ENCODE measurements around the gene LRRTM2.
"Not testable (repeated sequence)": the region's sequence is repeated elsewhere in the genome, so short reads cannot be mapped to it uniquely, and the experiment has no call there.

Gene LRRTM2

DNA sequence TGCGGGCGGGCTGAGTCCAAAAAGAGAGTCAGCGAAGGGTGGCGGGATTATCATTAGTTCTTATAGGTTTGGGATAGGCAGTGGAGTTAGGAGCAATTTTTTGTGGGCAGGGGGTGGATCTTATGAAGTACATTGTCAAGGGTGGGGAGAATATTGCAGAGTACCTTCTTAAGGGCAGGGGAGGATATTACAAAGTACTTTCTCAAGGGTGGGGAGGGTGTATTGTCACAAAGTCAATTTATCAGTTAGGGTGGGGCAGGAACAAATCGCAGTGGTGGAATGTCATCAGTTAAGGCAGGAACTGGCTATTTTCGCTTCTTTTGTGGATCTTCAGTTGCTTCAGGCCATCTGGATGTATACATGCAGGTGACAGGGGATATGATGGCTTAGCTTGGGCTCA, 40.3 kb downstream of the LRRTM2 start:
- DNase-seq, result not testable (repeated sequence)

DNA sequence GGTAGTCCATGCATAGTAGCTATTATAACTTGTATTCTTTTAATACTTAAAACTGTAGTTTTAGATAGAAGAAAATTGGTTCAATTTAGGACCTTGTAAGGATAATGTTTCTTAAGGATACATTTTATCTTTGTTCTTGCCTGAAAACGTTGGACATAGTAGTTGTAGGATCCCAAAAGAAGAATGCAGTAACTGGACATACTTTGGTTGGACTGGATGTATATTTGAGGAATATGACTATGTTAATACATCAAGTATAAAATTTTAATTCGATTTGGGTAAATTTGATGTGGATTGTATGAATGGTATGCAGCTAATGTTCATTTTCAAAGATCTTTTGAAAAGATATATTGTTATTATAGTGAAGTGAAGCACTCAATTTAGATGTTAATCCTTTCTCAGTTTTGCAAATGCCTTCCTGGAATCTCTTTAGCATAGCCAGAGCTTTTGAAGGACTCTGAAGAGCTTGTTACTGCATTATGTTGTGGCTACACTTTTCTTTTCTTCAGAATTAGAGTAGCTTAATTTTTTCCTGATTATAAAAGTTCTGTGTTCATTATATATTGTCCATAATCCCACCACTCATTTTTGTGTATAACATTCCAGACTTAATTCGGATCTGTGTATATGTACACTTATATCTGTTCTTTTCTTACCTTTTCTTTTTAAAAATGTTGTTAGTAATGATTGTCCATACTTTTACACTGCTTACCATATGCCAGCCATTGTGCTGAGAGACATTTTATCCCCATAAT, 41.2 kb downstream of the LRRTM2 start:
- no peak for DNase-seq

DNA sequence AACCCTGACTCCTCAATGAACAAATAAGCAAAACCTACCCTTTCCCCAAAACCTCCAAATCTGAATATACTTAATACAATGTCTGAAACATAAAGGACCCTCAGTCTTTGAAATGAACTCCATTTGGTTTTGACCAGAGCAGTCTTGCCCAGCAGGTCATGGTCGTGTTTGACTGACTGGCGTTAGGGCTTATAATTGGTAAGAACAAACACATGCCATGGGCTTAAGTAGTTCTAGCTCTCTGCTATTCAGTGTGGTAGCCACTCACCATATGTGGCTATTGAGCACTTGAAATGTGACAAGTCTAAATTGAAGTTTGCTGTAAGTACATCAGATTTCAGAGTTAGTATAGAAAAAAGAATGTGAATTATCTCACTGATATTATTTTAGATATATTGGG, 42.1 kb downstream of the LRRTM2 start:
- DNase-seq, result no peak

DNA sequence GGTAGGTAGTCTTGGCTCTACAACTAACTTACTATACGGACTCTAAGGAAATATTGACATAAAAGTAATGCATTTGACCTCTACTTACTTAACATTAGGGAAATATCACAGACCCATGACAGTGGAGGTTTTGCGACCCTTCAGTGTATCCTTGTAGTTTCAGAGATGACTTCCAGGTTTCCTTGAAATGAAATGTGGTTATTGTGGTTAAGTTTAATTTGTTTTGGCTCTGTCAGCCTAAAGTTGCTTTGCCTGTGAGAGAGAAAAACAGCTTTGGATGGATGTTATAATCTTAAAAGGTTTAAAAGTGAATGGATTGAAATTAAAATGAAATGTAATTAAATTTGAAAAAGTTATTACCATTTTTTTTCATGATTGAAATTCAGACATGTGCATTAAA, 42.9 kb downstream of the LRRTM2 start:
- no peak for DNase-seq

DNA sequence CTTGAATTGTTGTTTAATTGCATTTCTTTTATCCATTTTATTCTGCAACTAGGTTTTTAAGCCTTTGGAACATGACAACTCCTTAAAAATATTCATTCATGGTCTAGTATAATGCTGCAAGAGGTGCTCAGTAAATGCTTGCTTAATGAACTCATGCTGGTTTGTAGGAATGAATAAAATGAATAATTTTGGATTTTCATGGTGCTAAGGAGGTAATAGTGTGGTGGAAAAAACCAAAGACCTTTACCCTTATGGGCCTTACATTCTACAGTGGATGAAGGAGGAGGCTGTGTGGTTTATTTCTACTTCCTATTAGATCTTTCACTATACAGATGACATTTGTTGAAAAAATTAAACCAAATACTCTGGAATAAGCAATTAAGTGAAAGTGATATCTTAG, 43.4 kb downstream of the LRRTM2 start:
- DNase-seq, result no peak

DNA sequence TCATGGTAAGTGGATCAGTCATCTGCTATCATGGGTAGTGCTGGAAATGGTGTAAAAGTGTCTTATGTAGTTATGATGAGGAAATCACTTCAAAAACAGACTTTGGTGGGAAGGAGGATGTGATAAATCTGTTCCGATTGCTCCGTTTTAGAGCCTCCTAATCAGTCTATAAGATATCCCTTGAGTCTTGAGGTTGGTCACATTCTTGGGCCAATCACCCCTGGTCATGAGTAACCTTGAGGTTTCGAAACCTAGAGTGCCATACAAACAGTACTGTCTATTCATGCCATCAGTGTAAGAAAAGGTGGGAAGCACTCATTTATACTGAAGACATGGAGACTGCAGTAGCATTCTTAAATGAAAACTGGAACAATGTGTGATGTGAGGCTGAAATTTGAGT, 45.8 kb downstream of the LRRTM2 start:
- DNase-seq, result no peak

DNA sequence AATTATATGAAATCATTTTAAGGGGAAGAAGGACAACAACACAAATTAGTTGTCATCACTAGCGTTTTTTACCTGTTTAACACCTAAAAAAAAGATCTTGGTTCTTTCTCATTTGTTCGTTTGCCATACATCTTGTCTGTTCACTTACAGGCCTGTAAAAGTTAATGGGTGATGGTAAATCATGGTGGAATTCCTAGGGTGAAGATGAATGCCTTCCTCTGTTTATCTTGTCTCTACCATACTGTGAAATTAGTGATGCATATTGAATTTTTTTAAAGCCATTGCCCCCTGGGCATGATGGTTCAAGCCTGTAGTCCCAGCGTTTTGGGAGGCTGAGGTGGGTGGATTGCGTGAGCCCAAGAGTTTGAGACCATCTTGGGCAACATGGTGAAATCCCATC, 46.6 kb downstream of the LRRTM2 start:
- DNase-seq, result no peak

DNA sequence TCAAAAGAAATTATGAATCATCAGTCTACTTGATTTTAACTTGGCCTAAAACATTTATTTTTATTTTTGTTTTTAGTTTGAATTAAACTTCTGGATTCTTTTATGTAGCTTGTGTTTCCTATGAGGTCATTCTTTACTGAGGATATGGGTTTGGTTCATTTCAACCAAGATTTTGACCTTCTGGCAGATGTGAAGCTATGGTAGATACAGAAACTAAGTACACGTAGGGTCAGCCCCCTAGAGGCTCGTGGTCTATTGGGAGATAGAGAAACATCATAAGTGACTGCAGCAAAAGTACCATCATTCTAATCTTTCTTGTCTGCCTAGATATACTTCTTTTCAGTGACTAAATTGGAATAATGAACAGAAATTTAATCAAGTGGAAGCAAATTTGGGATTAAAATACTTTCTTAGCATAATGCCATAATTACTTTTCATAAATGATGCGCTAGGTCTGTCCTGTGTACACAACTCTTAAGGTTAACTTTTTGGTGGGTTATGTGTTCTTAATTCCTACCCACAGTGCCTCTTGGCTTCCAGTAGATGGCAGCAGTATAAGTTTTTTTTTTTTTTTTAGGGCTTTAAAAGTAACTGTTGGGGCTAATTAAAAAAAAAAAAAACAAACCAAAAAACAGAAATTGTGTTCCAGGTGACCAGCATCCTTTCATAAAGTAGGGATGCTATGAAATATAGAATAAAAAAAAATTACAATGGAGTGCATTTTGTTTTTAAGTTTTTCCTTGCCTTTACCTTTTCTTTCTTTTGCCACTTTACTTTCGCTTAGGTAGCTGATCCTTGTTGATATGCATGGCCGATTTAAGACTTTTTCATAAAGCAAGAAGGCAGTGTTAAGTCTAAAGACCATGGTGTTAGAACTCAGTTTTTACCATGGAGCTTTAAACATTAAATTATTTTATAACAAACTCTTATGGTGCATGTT, 49.9 kb downstream of the LRRTM2 start:
- DNase-seq, result no peak

DNA sequence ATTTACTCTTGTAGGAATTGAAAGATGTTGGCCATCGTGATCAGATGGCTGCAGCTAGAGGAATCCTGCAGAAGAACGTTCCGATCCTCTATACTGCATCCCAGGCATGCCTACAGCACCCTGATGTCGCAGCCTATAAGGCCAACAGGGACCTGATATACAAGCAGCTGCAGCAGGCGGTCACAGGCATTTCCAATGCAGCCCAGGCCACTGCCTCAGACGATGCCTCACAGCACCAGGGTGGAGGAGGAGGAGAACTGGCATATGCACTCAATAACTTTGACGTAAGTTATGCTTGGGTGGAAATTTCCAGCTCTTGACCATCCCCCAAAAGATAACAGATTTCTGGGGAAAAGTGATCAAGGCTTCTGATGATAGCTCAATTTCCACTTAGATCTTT, 50.6 kb downstream of the LRRTM2 start:
- DNase-seq, result no peak

DNA sequence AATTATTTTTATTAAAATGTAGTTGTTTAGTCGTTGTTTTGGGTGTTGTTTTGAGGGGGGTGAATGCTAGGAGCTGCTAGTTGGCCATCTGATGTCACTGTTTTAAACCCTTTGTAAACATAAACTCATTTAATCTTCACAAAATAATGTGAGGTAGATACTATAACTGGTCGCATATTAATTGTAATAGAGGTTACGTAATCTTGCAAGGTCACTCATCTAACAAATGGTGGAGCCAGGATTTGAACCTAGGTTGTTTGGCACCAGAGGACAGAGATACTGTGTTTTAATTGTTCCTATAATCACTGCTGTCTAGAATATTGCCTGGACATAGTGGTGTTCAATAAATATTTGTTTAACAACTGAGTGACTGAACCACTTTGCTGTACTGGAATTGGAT, 54.4 kb downstream of the LRRTM2 start:
- DNase-seq, result no peak

DNA sequence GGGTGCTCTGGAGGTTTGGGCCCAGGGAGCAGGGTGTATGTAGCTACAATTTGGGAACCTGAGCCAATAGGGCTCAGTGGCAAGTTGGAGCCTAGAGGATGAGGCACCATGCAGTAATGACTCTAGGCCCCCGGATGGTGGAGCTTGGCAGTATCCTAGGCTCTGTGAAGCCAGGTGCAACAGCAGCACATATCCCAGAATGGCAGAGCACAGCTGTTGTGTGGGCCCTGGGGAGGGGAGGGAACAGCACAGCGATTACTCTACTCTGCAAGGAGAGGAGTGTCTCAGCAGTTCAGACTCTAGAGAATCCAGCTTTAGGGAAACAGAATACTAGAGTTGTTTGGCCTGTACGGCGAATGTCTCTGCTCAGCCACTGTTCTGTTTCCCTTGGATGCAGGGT, 56.1 kb downstream of the LRRTM2 start:
- no peak for DNase-seq

All from KG1 (cell line).